KMS-11 (cell line): Measurements from ENCODE around the gene PRSS33.

Experiments
- H2AFZ ChIP-seq: fragments of 200-600 bp; sonication (generic); 2 replicates; pipeline ENCODE4 v1.6.1; 2016; ENCODE audit warnings: antibody characterized with exemption, mixed run types, low read depth
- H3K27ac ChIP-seq: fragments of 200-600 bp; sonication (generic); 2 replicates; pipeline ENCODE4 v1.6.1; 2016; ENCODE audit warnings: mild to moderate bottlenecking, mixed run types
- H3K27me3 ChIP-seq: fragments of 200-600 bp; sonication (generic); 2 replicates; pipeline ENCODE4 v1.6.1; 2017; ENCODE audit warnings: mild to moderate bottlenecking, low read depth, mixed run types, moderate library complexity; ENCODE audit not compliant: insufficient read depth
- H3K36me3 ChIP-seq: fragments of 200-600 bp; sonication (generic); 2 replicates; pipeline ENCODE4 v1.6.1; 2017; ENCODE audit warnings: mild to moderate bottlenecking, mixed run types; ENCODE audit not compliant: insufficient read depth
- H3K4me1 ChIP-seq: fragments of 200-600 bp; sonication (generic); 2 replicates; pipeline ENCODE4 v1.6.1; 2016; ENCODE audit warnings: mild to moderate bottlenecking, low read depth, mixed run types; ENCODE audit not compliant: poor library complexity, severe bottlenecking
- H3K4me2 ChIP-seq: fragments of 200-600 bp; sonication (generic); 2 replicates; pipeline ENCODE4 v1.7.0; 2016; ENCODE audit warnings: mild to moderate bottlenecking, mixed run types
- H3K4me3 ChIP-seq: fragments of 200-600 bp; sonication (generic); IDR thresholded peaks from 2 replicates; pipeline ENCODE4 v1.6.1; 2017; ENCODE audit warnings: low read depth, low read length, mixed read lengths; ENCODE audit not compliant: insufficient read depth
- H3K79me2 ChIP-seq: fragments of 200-600 bp; sonication (generic); 2 replicates; pipeline ENCODE4 v1.6.1; 2016; ENCODE audit warnings: low read depth, mixed run types; ENCODE audit not compliant: insufficient read depth
- H3K9ac ChIP-seq: fragments of 200-600 bp; sonication (generic); 2 replicates; pipeline ENCODE4 v1.6.1; 2016; ENCODE audit warnings: mild to moderate bottlenecking, mixed run types
- H4K20me1 ChIP-seq: fragments of 200-600 bp; sonication (generic); 2 replicates; pipeline ENCODE4 v1.6.1; 2016; ENCODE audit warnings: mild to moderate bottlenecking, mixed run types; ENCODE audit not compliant: insufficient read depth
- TF ChIP-seq, protein P1 (sequence below): fragments of 200-600 bp; sonication (generic); conservative IDR thresholded peaks from 2 replicates; pipeline ENCODE4 v1.6.1; 2017; ENCODE audit warnings: low read depth, mild to moderate bottlenecking, antibody characterized with exemption, low read length, moderate library complexity, mixed read lengths

PRSS33 gene

DNA sequence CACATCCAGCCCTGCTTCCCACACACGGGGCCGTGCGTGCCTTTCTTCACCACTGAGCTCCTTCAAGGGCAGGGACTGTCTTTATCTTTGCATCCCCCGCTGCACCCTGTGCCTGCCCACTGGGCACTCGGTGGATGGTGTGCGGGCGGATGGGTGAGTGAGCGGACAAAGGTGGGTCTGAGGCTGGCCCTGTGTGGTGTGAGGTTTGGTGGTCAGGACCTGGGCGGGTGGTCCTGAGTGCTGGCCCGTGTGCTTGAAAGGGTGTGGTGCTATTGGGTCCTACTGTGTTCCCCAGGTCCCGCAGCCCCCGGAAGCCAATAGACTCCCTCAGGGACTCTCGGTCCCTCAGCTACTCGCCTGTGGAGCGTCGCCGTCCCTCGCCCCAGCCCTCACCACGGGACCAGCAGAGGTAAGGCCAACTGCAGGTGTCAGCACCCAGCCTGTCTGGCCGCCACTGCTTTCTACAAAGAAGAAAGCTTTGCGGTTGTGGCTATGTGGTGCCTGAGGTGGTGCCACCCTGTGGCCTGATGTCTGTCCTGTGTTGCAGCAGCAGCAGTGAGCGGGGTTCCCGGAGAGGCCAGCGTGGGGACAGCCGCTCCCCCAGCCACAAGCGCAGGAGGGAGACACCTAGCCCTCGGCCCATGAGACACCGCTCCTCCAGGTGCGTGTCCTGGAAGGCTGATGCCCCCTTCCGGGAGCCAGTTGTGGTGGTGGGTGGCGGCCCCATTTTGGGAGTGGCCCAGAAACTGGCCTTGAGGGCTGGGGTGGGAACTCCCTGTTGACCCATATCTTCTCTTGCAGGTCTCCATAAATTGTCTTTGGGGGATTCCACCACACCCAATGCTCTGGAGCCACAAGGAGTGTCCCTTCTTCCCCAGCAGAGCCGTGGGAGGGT lies 17.1 kb downstream of the PRSS33 start:
- Histone ChIP-seq H3K79me2 (peaks cover 7% of the 10 kb centered on the region), H3K36me3 (peaks cover 20% of the 10 kb centered on the region; the same call in 1 of the 2 replicates)

GRCh38 chr16:2769675-2770056 lies 17.7 kb downstream of the PRSS33 start:
- Histone ChIP-seq H3K27ac (no peak overlapping the region), H4K20me1 (no peaks in the 10 kb centered on the region), H3K36me3 (peaks cover 22% of the 10 kb centered on the region; the same call in 1 of the 2 replicates), H3K4me2 (no peak overlapping the region), H2AFZ (no peak overlapping the region), H3K79me2 (peaks cover 12% of the 10 kb centered on the region), H3K27me3 (no peaks in the 10 kb centered on the region), H3K9ac (no peak overlapping the region), H3K4me3 (no peak overlapping the region), H3K4me1 (peaks cover 12% of the 10 kb centered on the region)
- TF ChIP-seq, protein P1, sequence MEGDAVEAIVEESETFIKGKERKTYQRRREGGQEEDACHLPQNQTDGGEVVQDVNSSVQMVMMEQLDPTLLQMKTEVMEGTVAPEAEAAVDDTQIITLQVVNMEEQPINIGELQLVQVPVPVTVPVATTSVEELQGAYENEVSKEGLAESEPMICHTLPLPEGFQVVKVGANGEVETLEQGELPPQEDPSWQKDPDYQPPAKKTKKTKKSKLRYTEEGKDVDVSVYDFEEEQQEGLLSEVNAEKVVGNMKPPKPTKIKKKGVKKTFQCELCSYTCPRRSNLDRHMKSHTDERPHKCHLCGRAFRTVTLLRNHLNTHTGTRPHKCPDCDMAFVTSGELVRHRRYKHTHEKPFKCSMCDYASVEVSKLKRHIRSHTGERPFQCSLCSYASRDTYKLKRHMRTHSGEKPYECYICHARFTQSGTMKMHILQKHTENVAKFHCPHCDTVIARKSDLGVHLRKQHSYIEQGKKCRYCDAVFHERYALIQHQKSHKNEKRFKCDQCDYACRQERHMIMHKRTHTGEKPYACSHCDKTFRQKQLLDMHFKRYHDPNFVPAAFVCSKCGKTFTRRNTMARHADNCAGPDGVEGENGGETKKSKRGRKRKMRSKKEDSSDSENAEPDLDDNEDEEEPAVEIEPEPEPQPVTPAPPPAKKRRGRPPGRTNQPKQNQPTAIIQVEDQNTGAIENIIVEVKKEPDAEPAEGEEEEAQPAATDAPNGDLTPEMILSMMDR: no peak

More for the DNA sequence above, 17.1 kb downstream of the PRSS33 start:
- Histone ChIP-seq H3K27ac (no peak overlapping the region), H3K4me2 (no peak overlapping the region), H3K4me3 (no peak overlapping the region), H3K4me1 (peaks cover 19% of the 10 kb centered on the region), H2AFZ (no peak overlapping the region), H3K9ac (no peak overlapping the region), H3K27me3 (no peaks in the 10 kb centered on the region), H4K20me1 (no peaks in the 10 kb centered on the region)
- TF ChIP-seq, protein P1: peak; percentile 34

GRCh38 chr16:2769100-2769529 lies 18.2 kb downstream of the PRSS33 start:
- TF ChIP-seq, protein P1: no peak
- Histone ChIP-seq H3K79me2 (peaks cover 17% of the 10 kb centered on the region), H3K4me3 (no peak overlapping the region), H3K27me3 (no peaks in the 10 kb centered on the region), H3K9ac (no peak overlapping the region), H3K36me3 (peaks cover 25% of the 10 kb centered on the region; the same call in 1 of the 2 replicates), H4K20me1 (no peaks in the 10 kb centered on the region), H3K4me2 (no peak overlapping the region), H2AFZ (no peak overlapping the region), H3K4me1 (peaks cover 7% of the 10 kb centered on the region), H3K27ac (no peak overlapping the region)

DNA sequence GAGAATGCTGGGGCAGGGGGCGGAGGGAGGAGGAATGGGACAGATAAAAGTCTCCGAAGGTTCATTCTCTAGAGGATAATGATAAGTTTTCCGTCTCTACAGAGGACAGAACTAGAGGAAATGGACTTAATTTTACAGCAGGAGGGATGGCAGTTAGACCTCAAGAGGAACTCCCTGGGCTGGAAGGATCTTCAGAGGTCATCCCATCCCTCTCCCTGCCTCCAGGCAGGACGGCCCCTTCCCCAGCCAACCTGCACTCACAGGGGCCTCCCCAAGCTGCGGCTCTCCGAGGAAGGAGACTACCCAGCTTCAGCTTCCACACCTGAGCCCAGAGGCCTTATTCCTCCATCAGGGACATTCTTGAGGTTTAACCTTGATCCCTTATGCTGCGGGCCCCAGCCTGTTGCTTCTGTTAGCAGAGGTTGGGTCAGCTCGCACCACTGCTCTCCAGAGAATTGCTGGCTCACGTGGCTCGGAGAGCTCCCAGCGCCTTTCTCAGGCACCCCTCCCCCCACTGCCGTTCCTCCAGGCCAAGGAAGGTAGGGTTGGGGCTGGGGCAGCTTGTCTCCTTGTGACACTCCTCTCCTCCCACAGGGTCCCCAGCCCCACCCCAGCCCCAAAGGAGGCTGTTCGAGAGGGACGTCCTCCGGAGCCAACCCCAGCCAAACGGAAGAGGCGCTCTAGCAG lies 18.8 kb downstream of the PRSS33 start:
- Histone ChIP-seq H3K9ac (no peak overlapping the region), H3K27ac (no peak overlapping the region), H3K27me3 (no peaks in the 10 kb centered on the region), H2AFZ (no peak overlapping the region), H4K20me1 (no peaks in the 10 kb centered on the region), H3K36me3 (peaks cover 31% of the 10 kb centered on the region; the same call in 1 of the 2 replicates), H3K79me2 (peaks cover 23% of the 10 kb centered on the region), H3K4me3 (no peak overlapping the region), H3K4me1 (peaks cover under 1% of the 10 kb centered on the region), H3K4me2 (no peak overlapping the region)
- TF ChIP-seq, protein P1: no peak
